SHP77 (cell line): ENCODE measurements around the gene RNF41.
"Not testable (repeated sequence)": the region's sequence is repeated elsewhere in the genome, so short reads cannot be mapped to it uniquely, and the experiment has no call there.

ENCODE experiments used
- DNase-seq, 2 experiments: peaks; one replicate each; lab custom pipeline; 2025; lab: John Stamatoyannopoulos, UW

The RNF41 gene

DNA sequence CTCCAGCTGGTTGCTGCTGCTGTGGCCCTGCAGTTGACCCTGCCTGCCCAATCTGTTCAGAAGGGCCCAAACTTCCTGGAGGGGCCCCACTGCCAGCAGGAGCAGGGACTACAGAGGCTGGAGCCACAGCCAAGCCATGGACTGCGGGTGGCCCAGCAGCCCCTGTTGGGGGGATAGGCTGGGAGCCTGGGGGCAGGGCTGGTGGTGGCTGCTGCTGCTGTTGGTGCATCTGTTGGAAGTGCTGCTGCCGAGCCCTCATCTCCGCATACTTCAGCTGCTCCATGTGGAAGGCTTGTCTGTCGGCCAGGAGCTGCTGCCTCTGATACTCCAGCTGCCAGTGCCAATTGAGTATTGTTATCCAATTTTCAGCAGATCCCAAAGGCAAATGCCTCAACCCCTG lies 56.4 kb downstream of the RNF41 start:
- DNase-seq, result no peak

DNA sequence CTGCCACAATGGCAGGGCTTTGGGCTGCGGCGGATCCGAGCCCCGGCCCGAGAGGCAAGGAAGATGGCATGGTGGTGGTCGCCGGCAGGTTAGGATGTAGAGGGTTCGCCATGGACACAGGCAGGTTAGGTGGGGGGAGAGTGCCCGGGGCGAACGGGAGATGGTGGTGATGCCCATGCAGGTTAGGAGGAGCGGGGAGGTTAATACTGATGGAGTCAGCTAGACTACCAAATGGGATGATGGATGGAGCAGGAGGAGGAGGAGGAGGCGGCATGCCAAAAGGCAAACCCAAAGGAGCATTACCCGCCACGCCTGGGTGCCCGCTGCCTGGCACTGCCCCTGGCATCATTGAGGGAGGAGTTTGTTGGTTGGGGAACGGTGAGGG lies 57.4 kb downstream of the RNF41 start:
- DNase-seq, result no peak

DNA sequence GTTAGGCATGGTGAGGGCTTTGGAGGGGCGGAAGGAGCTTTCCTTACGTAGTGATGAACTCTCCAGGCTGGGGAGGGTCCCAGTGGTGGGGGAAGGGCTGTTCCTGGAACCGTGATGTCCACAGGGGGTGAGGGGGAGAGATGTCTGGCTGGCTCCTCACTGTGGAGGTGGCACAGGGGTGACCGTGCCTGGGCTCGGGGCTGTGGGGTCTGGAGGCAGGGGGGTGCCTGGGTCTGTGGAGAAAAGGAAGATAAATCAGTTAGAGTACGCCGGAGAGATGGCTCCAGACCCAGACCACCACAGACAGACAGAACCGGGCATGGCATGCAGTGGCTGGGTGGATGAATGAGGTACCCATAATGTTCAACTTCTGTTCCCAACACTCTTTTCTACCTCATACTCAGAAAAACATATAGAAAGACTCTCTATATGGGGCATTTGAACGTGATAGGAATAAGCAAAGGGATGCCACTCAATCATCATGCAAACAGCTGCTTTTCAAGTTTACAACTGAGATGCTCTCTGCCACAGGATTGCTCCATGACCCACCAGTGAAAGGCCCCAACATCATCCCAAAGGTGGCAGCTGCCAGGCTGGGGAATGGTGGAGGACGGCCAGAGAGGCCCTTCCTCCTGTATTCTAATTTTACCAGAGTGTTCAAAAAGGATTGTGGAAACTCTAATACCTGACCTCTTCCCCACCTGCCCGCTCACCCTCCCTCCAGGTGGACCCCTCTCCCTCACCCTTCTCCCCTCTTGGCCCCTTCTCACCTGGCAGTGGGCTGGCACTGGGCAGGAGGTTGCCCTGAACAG lies 58.0 kb downstream of the RNF41 start:
- no peak for DNase-seq

DNA sequence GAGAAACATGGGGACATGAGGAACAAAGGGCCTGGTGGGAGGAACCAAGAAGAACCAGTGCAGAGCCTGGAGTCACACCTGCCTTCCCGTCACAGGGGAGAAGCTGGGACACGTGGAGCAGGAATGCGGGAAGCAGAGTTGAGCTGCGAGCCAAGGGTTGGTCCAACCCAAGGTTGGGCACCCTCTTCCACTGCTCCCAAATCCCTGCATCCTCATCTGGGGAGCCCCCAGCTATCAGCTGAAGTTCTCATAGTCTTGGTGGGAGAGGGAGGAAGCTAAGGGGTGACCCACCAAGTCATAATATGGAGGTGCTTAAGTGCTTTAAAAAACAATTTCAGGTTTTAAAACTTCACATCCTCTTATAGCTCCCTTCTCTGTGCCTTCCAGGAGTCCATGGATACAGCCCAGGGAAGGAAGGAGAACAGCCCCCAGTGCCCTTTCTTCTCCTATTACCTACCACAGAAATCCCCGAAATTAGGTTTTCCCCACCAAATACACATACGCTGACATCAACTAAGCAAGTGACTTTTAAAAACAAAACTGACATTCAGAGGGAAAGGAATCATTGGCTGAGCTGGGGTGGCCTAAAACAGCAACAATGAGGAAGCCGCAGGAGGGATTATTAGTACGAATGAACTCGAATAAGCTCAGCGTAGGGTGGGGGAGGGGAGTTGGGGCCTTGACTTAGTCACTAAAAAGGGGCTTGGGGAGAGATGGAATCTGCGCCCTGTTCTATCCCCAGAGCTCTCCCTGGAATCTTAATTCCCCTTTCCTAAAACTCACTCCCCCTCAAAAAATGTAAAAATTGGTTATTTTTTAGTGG lies 59.0 kb downstream of the RNF41 start:
- no peak for DNase-seq

DNA sequence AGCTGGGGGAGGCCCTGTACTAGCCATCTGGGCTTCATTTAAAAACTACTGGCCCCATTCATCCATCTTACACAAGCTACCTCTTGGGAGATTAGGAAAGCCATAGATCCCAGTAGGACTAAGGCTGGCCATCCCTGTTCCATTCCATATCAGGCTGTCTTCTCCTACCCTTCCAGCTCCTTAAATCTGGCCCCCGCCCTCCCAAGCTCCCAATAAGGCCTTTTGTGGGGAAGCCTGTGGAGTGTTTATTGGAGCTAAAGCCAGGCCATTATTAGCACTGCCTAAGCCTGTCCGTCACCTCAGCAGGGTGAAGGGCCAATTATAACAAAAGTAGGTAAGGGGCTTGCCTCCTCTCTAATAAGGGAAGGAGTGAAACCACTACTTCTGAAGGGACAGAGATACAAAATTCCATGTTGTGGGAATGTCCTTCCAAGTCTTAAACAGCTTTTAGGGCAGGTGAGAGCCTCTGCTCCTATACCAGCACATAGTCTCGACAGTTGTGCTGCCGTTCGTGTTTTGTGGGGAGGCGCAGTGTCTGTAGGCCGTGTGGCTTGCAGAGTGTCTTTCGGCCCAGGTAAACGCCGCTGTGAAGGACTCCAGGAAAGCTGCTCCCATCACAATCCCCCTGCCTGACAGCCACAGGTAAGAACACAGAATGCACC lies 59.9 kb downstream of the RNF41 start:
- no peak for DNase-seq

- DNase-seq, result no peak
Observed at GRCh38 chr12:56160894-56161689, 60.6 kb downstream of the RNF41 start.

DNA sequence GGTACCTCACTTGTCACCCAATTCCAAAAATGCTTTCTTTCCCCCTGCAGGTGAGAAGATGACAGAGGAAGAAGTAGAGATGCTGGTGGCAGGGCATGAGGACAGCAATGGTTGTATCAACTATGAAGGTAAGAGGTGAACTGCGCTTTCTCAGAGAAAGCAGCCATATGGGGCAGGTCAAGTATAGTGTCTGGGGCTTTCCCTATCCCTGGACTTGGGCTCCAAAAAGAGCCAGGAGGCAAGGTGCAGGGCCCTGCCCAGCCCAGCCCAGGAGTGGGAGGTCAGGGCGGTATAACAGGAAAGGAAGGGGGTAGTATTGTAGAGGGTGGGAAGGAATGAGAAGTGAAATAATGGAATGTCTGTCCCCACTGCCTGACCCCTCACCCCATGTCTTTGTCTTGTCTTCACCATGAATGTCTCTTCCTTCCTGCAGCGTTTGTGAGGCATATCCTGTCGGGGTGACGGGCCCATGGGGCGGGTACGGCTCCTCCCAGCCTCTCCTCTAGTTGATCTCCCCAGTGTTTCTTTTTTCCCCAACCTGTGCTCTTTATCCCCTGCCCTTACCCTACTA lies 61.4 kb downstream of the RNF41 start:
- DNase-seq, result no peak

DNA sequence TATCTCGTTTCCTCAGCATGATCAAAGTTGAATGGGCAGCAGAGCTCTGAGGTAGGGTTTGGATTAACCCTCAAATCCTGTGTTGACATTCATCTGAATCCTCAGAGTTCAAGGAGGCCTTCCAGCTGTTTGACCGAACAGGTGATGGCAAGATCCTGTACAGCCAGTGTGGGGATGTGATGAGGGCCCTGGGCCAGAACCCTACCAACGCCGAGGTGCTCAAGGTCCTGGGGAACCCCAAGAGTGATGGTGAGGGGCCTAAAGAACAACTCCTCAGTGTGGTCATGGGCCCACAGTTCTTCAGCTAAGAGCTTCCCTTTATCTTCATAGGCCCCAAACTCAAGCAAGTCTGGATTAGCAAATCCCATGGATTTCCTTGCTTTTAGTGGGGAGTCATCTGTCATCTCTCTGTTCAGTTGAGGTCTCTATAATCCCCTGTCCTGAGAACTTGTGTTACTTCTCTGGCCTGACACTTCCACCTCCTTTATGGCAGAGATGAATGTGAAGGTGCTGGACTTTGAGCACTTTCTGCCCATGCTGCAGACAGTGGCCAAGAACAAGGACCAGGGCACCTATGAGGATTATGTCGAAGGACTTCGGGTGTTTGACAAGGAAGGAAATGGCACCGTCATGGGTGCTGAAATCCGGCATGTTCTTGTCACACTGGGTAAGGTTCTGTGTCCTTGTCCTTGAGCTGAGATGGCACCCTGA lies 62.1 kb downstream of the RNF41 start:
- DNase-seq, result no peak

DNA sequence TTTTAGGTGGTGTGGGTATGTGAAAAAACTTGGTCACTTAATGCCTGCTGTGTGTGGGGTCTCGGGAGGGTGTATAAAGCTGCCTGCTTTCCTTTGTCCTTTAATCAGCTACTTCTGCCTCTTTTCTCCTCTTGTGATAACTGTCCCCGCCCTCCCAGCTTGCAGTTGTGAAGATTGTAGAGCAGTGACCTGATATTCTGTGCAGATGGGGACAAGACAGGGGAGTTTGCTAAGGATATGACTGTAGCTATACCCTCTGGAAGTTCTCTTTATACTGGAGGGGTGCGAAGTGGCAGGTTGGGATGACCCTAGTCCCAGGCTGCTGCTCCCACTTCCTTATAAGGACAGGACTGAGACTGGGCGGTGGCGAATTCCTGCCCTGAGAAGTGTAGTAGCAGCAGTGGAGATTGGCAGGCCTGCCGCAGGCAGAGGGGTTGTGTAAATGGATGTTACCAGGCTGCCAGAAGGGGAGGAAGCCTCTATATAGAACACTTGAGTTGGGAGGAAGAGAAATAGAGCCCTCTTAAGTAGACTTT lies 62.7 kb downstream of the RNF41 start:
- peak; percentile 7 to 17 for DNase-seq

GRCh38 chr12:56158029-56158925 lies 63.4 kb downstream of the RNF41 start, which contains the start of gene MYL6:
Gene MYL6 (plus strand): TSS chr12:56158359. CDS start chr12:56158402, 43 bp downstream.
- DNase-seq, result peak; percentile 97

GRCh38 chr12:56157201-56158028 lies 64.3 kb downstream of the RNF41 start:
- DNase-seq, result peak; percentile 68 to 81

DNA sequence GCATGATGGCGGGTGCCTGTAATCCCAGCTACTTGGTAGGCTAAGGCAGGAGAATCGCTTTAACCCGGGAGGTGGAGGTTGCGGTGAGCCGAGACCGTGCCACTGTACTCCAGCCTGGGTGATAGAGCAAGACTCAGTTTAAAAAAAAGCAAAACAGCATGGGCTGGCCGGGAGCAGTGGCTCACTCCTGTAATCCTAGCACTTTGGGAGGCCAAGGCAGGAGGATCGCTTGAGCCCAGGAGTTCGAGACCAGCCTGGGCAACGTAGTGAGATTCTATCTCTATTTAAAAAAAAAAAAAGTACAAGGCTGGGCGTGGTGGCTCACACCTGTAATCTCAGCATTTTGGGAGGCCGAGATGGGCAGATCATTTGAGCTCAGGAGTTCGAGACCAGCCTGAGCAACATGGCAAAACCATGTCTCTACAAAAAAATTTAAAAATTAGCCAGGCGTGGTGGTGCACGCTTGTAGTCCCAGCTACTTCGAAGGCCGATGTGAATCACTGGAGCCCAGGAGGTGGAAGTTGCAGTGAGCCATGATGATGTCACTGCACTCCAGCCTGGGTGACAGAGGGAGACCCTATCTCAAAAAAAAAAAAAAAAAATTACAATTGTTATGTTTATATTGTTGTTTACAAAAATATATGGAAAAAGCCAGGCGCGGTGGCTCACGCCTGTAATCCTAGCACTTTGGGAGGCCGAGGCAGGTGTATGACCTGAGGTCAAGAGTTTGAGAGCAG lies 65.1 kb downstream of the RNF41 start:
- DNase-seq, result not testable (repeated sequence)

GRCh38 chr12:56155256-56155845 lies 66.4 kb downstream of the RNF41 start:
- no peak for DNase-seq

GRCh38 chr12:56154818-56155217 lies 66.9 kb downstream of the RNF41 start:
- DNase-seq, result no peak

- DNase-seq, result no peak
Observed at GRCh38 chr12:56154246-56154771, 67.4 kb downstream of the RNF41 start.

DNA sequence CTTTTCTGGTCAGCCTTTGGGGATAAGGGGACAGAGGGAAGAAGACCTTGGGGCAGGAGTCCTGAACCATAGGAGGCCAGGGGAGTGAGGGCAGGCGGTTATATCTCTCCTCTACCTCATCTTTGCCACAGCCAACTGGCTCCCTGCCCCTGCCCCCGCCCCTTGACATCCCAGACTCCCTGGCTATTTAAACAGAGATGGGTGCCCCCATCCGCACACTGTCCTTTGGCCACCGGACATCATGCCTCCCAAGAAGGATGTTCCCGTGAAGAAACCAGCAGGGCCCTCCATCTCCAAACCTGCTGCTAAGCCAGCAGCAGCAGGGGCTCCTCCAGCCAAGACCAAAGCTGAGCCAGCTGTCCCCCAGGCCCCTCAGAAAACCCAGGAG lies 68.0 kb downstream of the RNF41 start:
- DNase-seq, result no peak
